ENCODE results near the gene MEIS2.

GRCh38 chr15:36901012-36901411 is 199.3 kb downstream of the MEIS2 start:
- no peak for TF ChIP-seq REST (IDR thresholded peaks at IDR 0.05; ENCODE audit: insufficient read depth in 1 of 2, low read depth in 2 of 2, low read length in 2 of 2)
- no peak for TF ChIP-seq POLR2AphosphoS5 (IDR thresholded peaks at IDR 0.05; ENCODE audit: low read depth, low read length)
- TF ChIP-seq SIN3A (IDR thresholded peaks at IDR 0.05; ENCODE audit: borderline replicate concordance, insufficient read depth, low read length): no peak
